ENCODE measurements around the gene DNER.
A peak's percentile ranks its signal among the peaks of the same experiment; 100 is the strongest.

DNER gene

DNA sequence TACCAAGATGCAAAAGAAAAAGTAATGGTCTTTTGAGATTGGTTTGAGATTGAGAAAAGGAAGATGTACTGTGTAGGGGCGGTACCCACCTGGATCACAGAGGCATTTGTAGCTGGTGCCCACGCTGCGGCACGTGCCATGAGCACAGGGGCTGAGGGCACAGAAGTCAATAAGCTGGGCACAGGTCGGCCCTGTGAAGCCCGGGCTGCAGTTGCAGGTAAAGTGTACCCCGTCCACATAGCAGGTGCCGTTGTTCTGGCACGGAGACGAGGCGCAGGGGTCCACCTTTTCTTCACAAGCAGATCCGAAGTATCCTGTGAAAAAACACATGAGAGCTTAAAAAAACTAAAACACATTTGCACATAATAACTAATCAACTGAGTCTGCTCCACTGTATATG is 267.1 kb downstream of the DNER start:
- no peak overlapping the region for H3K9ac ChIP-seq (ENCODE audit: low read length)
- no peaks in the 10 kb centered on the region for H3K79me2 ChIP-seq (ENCODE audit: control insufficient read depth, insufficient read depth, low read length, poor library complexity)
- no peaks in the 10 kb centered on the region for H3K36me3 ChIP-seq (ENCODE audit: control insufficient read depth in 1 of 2, insufficient read depth in 2 of 2, low read length in 2 of 2)
- H2BK12ac ChIP-seq (ENCODE audit: low read length): no peak overlapping the region
- H4K12ac ChIP-seq (ENCODE audit: low read depth, low read length): no peak overlapping the region
- H3K18ac ChIP-seq (ENCODE audit: low read length): no peak overlapping the region
- H4K91ac ChIP-seq (ENCODE audit: low read depth, low read length): no peak overlapping the region
- no peak overlapping the region for H3K27ac ChIP-seq (ENCODE audit: low read depth, low read length)
- H3K4me2 ChIP-seq (ENCODE audit: low read length): no peak overlapping the region
- no peak overlapping the region for H3K4ac ChIP-seq (ENCODE audit: low read depth, low read length)
- no peak overlapping the region for H2BK5ac ChIP-seq (ENCODE audit: low read depth, low read length, poor library complexity)
- no peak overlapping the region for H3K23ac ChIP-seq (ENCODE audit: low read length)
- H4K8ac ChIP-seq (ENCODE audit: low read depth, low read length): no peak overlapping the region
- no peak overlapping the region for H2AFZ ChIP-seq (ENCODE audit: insufficient read depth, low read length, poor library complexity)
- no peak overlapping the region for H3K4me3 ChIP-seq (ENCODE audit: low read depth, low read length)
- no peaks in the 10 kb centered on the region for H3K79me1 ChIP-seq (ENCODE audit: low read length)
- no CpG with 5 or more reads among the region's 12 CpGs for WGBS (ENCODE audit: extremely low coverage, insufficient coverage, insufficient read length)
- H3K4me1 ChIP-seq (ENCODE audit: control insufficient read depth in 1 of 2, insufficient read depth in 2 of 2, low read length in 2 of 2): no peaks in the 10 kb centered on the region
- no peak overlapping the region for H3K14ac ChIP-seq (ENCODE audit: low read length)
- DNase-seq: no peak
- no peaks in the 10 kb centered on the region for H3K27me3 ChIP-seq (ENCODE audit: insufficient read depth, low read length)
- no peaks in the 10 kb centered on the region for H3K9me3 ChIP-seq (ENCODE audit: insufficient read depth, low read depth, low read length)
- no peak overlapping the region for H2BK120ac ChIP-seq (ENCODE audit: insufficient read depth, low read length, poor library complexity)
- no peak overlapping the region for H2AK5ac ChIP-seq (ENCODE audit: low read length)

- no peaks in the 10 kb centered on the region for H3K36me3 ChIP-seq (ENCODE audit: control insufficient read depth in 1 of 2, insufficient read depth in 2 of 2, low read length in 2 of 2)
Observed at GRCh38 chr2:229446350-229446749, 268.0 kb downstream of the DNER start.

DNA sequence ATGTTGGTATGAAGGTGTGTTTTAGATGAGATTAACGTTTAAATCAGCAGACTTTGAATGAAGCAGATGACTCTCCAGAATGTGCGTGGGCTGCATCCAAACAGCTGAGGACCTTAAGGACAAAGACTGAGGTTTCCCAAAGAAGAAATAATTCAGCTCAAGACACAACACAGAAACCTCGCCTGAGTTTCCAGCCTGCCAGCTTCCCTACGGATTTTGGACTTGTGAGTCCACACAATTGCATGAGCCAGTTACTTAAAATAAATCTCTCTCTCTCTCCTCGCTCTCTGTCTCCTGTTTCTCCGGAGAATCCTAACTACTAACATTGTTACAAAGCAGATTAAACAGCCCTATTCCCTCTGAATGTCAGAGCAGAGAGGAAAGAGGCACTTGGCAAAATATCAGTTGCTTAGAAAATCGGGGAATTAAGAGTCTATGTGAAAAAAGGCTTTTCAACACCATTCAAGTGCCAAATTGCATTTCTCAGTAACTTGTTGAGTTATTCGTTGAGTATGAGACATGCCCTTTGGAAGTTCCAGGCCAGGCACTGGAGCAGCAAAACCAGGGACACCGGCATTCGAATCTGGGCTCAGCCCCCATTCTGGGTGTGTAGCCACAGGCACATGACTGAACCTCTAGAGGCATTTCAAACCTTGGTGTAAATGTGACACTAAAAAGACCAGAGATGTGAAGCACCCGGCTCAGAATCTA is 268.7 kb downstream of the DNER start:
- peak overlapping the region; percentile 22 for H3K27ac ChIP-seq (ENCODE audit: low read depth, low read length)
- no peak overlapping the region for H3K18ac ChIP-seq (ENCODE audit: low read length)
- H3K4me3 ChIP-seq (ENCODE audit: low read depth, low read length): no peak overlapping the region
- no peaks in the 10 kb centered on the region for H3K4me1 ChIP-seq (ENCODE audit: control insufficient read depth in 1 of 2, insufficient read depth in 2 of 2, low read length in 2 of 2)
- H4K12ac ChIP-seq (ENCODE audit: low read depth, low read length): no peak overlapping the region
- H2BK12ac ChIP-seq (ENCODE audit: low read length): no peak overlapping the region
- H3K23ac ChIP-seq (ENCODE audit: low read length): no peak overlapping the region
- no peak for DNase-seq
- H3K79me1 ChIP-seq (ENCODE audit: low read length): no peaks in the 10 kb centered on the region
- H3K9me3 ChIP-seq (ENCODE audit: insufficient read depth, low read depth, low read length): no peaks in the 10 kb centered on the region
- H3K9ac ChIP-seq (ENCODE audit: low read length): no peak overlapping the region
- no peak overlapping the region for H2BK120ac ChIP-seq (ENCODE audit: insufficient read depth, low read length, poor library complexity)
- H2BK5ac ChIP-seq (ENCODE audit: low read depth, low read length, poor library complexity): no peak overlapping the region
- no peak overlapping the region for H2AK5ac ChIP-seq (ENCODE audit: low read length)
- no peaks in the 10 kb centered on the region for H3K27me3 ChIP-seq (ENCODE audit: insufficient read depth, low read length)
- WGBS (ENCODE audit: extremely low coverage, insufficient coverage, insufficient read length): no CpG with 5 or more reads among the region's 11 CpGs
- H3K14ac ChIP-seq (ENCODE audit: low read length): no peak overlapping the region
- H3K4ac ChIP-seq (ENCODE audit: low read depth, low read length): no peak overlapping the region
- H3K36me3 ChIP-seq (ENCODE audit: control insufficient read depth in 1 of 2, insufficient read depth in 2 of 2, low read length in 2 of 2): no peaks in the 10 kb centered on the region
- H3K4me2 ChIP-seq (ENCODE audit: low read length): no peak overlapping the region
- H4K8ac ChIP-seq (ENCODE audit: low read depth, low read length): no peak overlapping the region
- H3K79me2 ChIP-seq (ENCODE audit: control insufficient read depth, insufficient read depth, low read length, poor library complexity): no peaks in the 10 kb centered on the region
- no peak overlapping the region for H4K91ac ChIP-seq (ENCODE audit: low read depth, low read length)
- H2AFZ ChIP-seq (ENCODE audit: insufficient read depth, low read length, poor library complexity): peak overlapping the region; percentile 20

More at GRCh38 chr2:229446350-229446749, 268.0 kb downstream of the DNER start:
- no peaks in the 10 kb centered on the region for H3K4me1 ChIP-seq (ENCODE audit: control insufficient read depth in 1 of 2, insufficient read depth in 2 of 2, low read length in 2 of 2)
- no peak overlapping the region for H4K12ac ChIP-seq (ENCODE audit: low read depth, low read length)
- H2BK12ac ChIP-seq (ENCODE audit: low read length): no peak overlapping the region
- H3K79me1 ChIP-seq (ENCODE audit: low read length): no peaks in the 10 kb centered on the region
- H3K27ac ChIP-seq (ENCODE audit: low read depth, low read length): no peak overlapping the region
- H3K79me2 ChIP-seq (ENCODE audit: control insufficient read depth, insufficient read depth, low read length, poor library complexity): no peaks in the 10 kb centered on the region
- H3K23ac ChIP-seq (ENCODE audit: low read length): no peak overlapping the region
- H3K9me3 ChIP-seq (ENCODE audit: insufficient read depth, low read depth, low read length): no peaks in the 10 kb centered on the region
- no peak for DNase-seq
- no peaks in the 10 kb centered on the region for H3K27me3 ChIP-seq (ENCODE audit: insufficient read depth, low read length)
- H2BK5ac ChIP-seq (ENCODE audit: low read depth, low read length, poor library complexity): no peak overlapping the region
- H4K91ac ChIP-seq (ENCODE audit: low read depth, low read length): no peak overlapping the region
- H3K4ac ChIP-seq (ENCODE audit: low read depth, low read length): no peak overlapping the region
- H4K8ac ChIP-seq (ENCODE audit: low read depth, low read length): no peak overlapping the region
- H3K9ac ChIP-seq (ENCODE audit: low read length): no peak overlapping the region
- no peak overlapping the region for H3K18ac ChIP-seq (ENCODE audit: low read length)
- WGBS (ENCODE audit: extremely low coverage, insufficient coverage, insufficient read length): no CpG with 5 or more reads among the region's 6 CpGs
- no peak overlapping the region for H2BK120ac ChIP-seq (ENCODE audit: insufficient read depth, low read length, poor library complexity)
- H3K4me3 ChIP-seq (ENCODE audit: low read depth, low read length): no peak overlapping the region
- H2AFZ ChIP-seq (ENCODE audit: insufficient read depth, low read length, poor library complexity): no peak overlapping the region
- no peak overlapping the region for H3K14ac ChIP-seq (ENCODE audit: low read length)
- no peak overlapping the region for H3K4me2 ChIP-seq (ENCODE audit: low read length)
- H2AK5ac ChIP-seq (ENCODE audit: low read length): no peak overlapping the region

DNA sequence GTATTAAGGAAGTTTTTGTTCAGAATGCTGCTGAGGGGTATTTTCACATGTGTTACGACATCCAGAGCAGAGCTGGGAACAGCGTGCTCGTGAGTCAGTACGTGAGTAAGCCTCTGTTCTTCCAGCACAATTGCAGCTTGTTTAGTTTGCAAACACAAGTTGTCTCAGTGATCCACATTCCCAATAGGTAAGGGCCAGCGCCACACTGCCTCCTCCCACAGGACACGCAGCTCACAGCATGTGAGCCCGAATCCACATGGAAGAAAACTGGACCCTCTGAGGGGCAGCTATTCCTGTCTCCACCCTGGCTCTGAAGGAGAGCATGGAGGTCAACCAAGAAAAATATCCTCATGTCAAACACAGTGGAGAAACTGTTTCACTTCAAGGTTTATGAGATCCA is 269.3 kb downstream of the DNER start:
- H3K27me3 ChIP-seq (ENCODE audit: insufficient read depth, low read length): no peaks in the 10 kb centered on the region

More for the DNA sequence above, 269.3 kb downstream of the DNER start:
- Histone ChIP-seq H3K36me3 (ENCODE audit: control insufficient read depth in 1 of 2, insufficient read depth in 2 of 2, low read length in 2 of 2) (no peaks in the 10 kb centered on the region), H4K12ac (ENCODE audit: low read depth, low read length) (no peak overlapping the region), H3K79me2 (ENCODE audit: control insufficient read depth, insufficient read depth, low read length, poor library complexity) (no peaks in the 10 kb centered on the region), H3K9me3 (ENCODE audit: insufficient read depth, low read depth, low read length) (no peaks in the 10 kb centered on the region), H3K4me1 (ENCODE audit: control insufficient read depth in 1 of 2, insufficient read depth in 2 of 2, low read length in 2 of 2) (no peaks in the 10 kb centered on the region), H3K18ac (ENCODE audit: low read length) (no peak overlapping the region), H2BK5ac (ENCODE audit: low read depth, low read length, poor library complexity) (no peak overlapping the region), H4K91ac (ENCODE audit: low read depth, low read length) (no peak overlapping the region), H3K4ac (ENCODE audit: low read depth, low read length) (no peak overlapping the region), H2AFZ (ENCODE audit: insufficient read depth, low read length, poor library complexity) (peak overlapping the region; percentile 1), H3K27ac (ENCODE audit: low read depth, low read length) (peak overlapping the region; percentile 22), H3K79me1 (ENCODE audit: low read length) (no peaks in the 10 kb centered on the region), H2AK5ac (ENCODE audit: low read length) (no peak overlapping the region), H2BK12ac (ENCODE audit: low read length) (no peak overlapping the region), H4K8ac (ENCODE audit: low read depth, low read length) (no peak overlapping the region), H3K4me3 (ENCODE audit: low read depth, low read length) (no peak overlapping the region), H2BK120ac (ENCODE audit: insufficient read depth, low read length, poor library complexity) (no peak overlapping the region), H3K9ac (ENCODE audit: low read length) (no peak overlapping the region), H3K23ac (ENCODE audit: low read length) (no peak overlapping the region), H3K14ac (ENCODE audit: low read length) (no peak overlapping the region), H3K4me2 (ENCODE audit: low read length) (no peak overlapping the region)
- peak; percentile 76 to 79 for DNase-seq
- WGBS (ENCODE audit: extremely low coverage, insufficient coverage, insufficient read length): no CpG with 5 or more reads among the region's 7 CpGs

Measured in trophoblast cell (in vitro differentiated cells and primary cell).